HEK293 (cell line): ENCODE measurements around the gene H2BK1.

ENCODE experiments used
- SCRT1 ChIP-seq: fragments of 450-650 bp; formaldehyde crosslinking; IDR thresholded peaks from 2 replicates; pipeline ENCODE4 v1.5.1; 2016; ENCODE audit warnings: missing biosample characterization, missing genetic modification characterization, borderline replicate concordance
- SP2 ChIP-seq: fragments of 450-650 bp; formaldehyde crosslinking; IDR thresholded peaks from 2 replicates; pipeline ENCODE4 v1.5.1; 2016; ENCODE audit warnings: missing biosample characterization, missing genetic modification characterization
- ZNF501 ChIP-seq: fragments of 450-650 bp; formaldehyde crosslinking; IDR thresholded peaks from 2 replicates; pipeline ENCODE4 v1.5.1; 2016; ENCODE audit warnings: missing biosample characterization, missing genetic modification characterization
- ZNF600 ChIP-seq: fragments of 450-650 bp; formaldehyde crosslinking; IDR thresholded peaks from 2 replicates; pipeline ENCODE4 v1.5.1; 2016; ENCODE audit warnings: missing biosample characterization, missing genetic modification characterization
- TF ChIP-seq, protein P1 (sequence below): fragments of 450-650 bp; formaldehyde crosslinking; IDR thresholded peaks from 2 replicates; pipeline ENCODE4 v1.5.1; 2016; ENCODE audit warnings: missing biosample characterization, missing genetic modification characterization
- TF ChIP-seq, protein P2 (sequence below): fragments of 450-650 bp; formaldehyde crosslinking; IDR thresholded peaks from 2 replicates; pipeline ENCODE4 v1.5.1; 2016; ENCODE audit warnings: missing biosample characterization, missing genetic modification characterization

DNA sequence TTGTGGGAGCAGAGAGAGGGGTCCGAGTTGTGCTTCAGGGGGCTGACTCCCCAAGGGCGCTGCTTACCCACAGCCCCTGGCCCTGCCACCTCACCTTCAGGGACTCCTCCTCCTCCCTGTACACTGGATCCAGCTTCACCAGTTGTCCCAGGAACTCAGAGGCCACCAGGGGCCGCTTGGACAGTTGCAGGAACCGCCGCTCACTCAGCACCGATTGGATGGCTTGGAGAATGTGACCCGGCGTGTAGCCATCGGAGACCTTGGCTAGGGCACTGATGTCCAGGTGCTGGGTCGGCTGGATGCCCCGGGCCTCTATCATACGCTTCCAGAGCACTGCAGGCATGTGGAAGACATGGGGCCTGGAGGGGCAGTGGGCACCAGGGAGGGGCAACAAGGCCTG, 18.7 kb downstream of the H2BK1 start:
- TF ChIP-seq SCRT1 (tag by site-specific recombination) = no peak
- TF ChIP-seq, protein P1, sequence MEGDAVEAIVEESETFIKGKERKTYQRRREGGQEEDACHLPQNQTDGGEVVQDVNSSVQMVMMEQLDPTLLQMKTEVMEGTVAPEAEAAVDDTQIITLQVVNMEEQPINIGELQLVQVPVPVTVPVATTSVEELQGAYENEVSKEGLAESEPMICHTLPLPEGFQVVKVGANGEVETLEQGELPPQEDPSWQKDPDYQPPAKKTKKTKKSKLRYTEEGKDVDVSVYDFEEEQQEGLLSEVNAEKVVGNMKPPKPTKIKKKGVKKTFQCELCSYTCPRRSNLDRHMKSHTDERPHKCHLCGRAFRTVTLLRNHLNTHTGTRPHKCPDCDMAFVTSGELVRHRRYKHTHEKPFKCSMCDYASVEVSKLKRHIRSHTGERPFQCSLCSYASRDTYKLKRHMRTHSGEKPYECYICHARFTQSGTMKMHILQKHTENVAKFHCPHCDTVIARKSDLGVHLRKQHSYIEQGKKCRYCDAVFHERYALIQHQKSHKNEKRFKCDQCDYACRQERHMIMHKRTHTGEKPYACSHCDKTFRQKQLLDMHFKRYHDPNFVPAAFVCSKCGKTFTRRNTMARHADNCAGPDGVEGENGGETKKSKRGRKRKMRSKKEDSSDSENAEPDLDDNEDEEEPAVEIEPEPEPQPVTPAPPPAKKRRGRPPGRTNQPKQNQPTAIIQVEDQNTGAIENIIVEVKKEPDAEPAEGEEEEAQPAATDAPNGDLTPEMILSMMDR (tag by site-specific recombination) = no peak
- TF ChIP-seq, protein P2, sequence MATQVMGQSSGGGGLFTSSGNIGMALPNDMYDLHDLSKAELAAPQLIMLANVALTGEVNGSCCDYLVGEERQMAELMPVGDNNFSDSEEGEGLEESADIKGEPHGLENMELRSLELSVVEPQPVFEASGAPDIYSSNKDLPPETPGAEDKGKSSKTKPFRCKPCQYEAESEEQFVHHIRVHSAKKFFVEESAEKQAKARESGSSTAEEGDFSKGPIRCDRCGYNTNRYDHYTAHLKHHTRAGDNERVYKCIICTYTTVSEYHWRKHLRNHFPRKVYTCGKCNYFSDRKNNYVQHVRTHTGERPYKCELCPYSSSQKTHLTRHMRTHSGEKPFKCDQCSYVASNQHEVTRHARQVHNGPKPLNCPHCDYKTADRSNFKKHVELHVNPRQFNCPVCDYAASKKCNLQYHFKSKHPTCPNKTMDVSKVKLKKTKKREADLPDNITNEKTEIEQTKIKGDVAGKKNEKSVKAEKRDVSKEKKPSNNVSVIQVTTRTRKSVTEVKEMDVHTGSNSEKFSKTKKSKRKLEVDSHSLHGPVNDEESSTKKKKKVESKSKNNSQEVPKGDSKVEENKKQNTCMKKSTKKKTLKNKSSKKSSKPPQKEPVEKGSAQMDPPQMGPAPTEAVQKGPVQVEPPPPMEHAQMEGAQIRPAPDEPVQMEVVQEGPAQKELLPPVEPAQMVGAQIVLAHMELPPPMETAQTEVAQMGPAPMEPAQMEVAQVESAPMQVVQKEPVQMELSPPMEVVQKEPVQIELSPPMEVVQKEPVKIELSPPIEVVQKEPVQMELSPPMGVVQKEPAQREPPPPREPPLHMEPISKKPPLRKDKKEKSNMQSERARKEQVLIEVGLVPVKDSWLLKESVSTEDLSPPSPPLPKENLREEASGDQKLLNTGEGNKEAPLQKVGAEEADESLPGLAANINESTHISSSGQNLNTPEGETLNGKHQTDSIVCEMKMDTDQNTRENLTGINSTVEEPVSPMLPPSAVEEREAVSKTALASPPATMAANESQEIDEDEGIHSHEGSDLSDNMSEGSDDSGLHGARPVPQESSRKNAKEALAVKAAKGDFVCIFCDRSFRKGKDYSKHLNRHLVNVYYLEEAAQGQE (tag by site-specific recombination) = no peak
- TF ChIP-seq ZNF501 (tag by site-specific recombination) = no peak
- TF ChIP-seq ZNF600 (tag by site-specific recombination) = no peak
- no peak for TF ChIP-seq SP2 (tag by site-specific recombination)
